ENCODE measurements around the gene EAF1. TPM values are rescaled to one million over a fixed set of nuclear protein-coding genes. Genes with fewer than 3 reads are reported as not detected.

EAF1 gene
- polyA plus RNA-seq, 1 donor from 2014 or later = 45.4 TPM

- no peak for TF ChIP-seq MXI1 (conservative IDR thresholded peaks at IDR 0.05; ENCODE audit: poor library complexity, severe bottlenecking)
- no peak for TF ChIP-seq CTCF (IDR thresholded peaks at IDR 0.05; ENCODE audit: poor library complexity, severe bottlenecking)
- TF ChIP-seq POLR2AphosphoS5 (IDR thresholded peaks at IDR 0.05) = no peak
- no peak for TF ChIP-seq EZH2 (IDR thresholded peaks at IDR 0.05; ENCODE audit: borderline replicate concordance, insufficient read depth, low read length, poor library complexity, severe bottlenecking)
- no peak for TF ChIP-seq RAD21 (conservative IDR thresholded peaks at IDR 0.05)
- no peak for TF ChIP-seq EP300 (conservative IDR thresholded peaks at IDR 0.05; ENCODE audit: poor library complexity, severe bottlenecking)
- TF ChIP-seq TAF1 (IDR thresholded peaks at IDR 0.05; ENCODE audit: low read depth) = no peak
- no peak for TF ChIP-seq SMC3 (conservative IDR thresholded peaks at IDR 0.05; ENCODE audit: poor library complexity)
- no peak for TF ChIP-seq REST (IDR thresholded peaks at IDR 0.05; ENCODE audit: borderline replicate concordance)
- Histone ChIP-seq H3K36me3 (ENCODE audit: insufficient read depth, low read length) (no peaks in the 10 kb centered on the region), H3K4me3 (ENCODE audit: low read length) (no peak overlapping the region), H3K27ac (ENCODE audit: low read length) (no peak overlapping the region), H3K27me3 (ENCODE audit: insufficient read depth, low read depth, low read length) (no peaks in the 10 kb centered on the region), H3K4me2 (ENCODE audit: low read length) (no peak overlapping the region), H3K9me2 (ENCODE audit: insufficient read depth, low read length) (no peaks in the 10 kb centered on the region), H3K79me2 (replicated peaks; ENCODE audit: insufficient read depth, low read length) (no peaks in the 10 kb centered on the region), H3F3A (ENCODE audit: insufficient read depth, low read length, poor library complexity, severe bottlenecking) (no peaks in the 10 kb centered on the region), H3K9ac (ENCODE audit: low read length) (no peak overlapping the region), H2AFZ (ENCODE audit: low read depth, low read length) (no peak overlapping the region), H3K9me3 (ENCODE audit: low read length) (no peaks in the 10 kb centered on the region), H4K20me1 (ENCODE audit: insufficient read depth) (no peaks in the 10 kb centered on the region)
These were observed 33.6 kb downstream of the EAF1 start for GRCh38 chr3:15460891-15461531.

- H3K9me2 ChIP-seq (ENCODE audit: insufficient read depth, low read length) = no peaks in the 10 kb centered on the region
- H3K4me2 ChIP-seq (ENCODE audit: low read length) = no peak overlapping the region
- no peaks in the 10 kb centered on the region for H3K9me3 ChIP-seq (ENCODE audit: low read length)
- no peak overlapping the region for H3K27ac ChIP-seq (ENCODE audit: low read length)
- H3K79me2 ChIP-seq (replicated peaks; ENCODE audit: insufficient read depth, low read length) = no peaks in the 10 kb centered on the region
- no peak overlapping the region for H2AFZ ChIP-seq (ENCODE audit: low read depth, low read length)
- H3K9ac ChIP-seq (ENCODE audit: low read length) = no peak overlapping the region
- H3F3A ChIP-seq (ENCODE audit: insufficient read depth, low read length, poor library complexity, severe bottlenecking) = no peaks in the 10 kb centered on the region
- no peaks in the 10 kb centered on the region for H3K36me3 ChIP-seq (ENCODE audit: insufficient read depth, low read length)
- H3K4me3 ChIP-seq (ENCODE audit: low read length) = no peak overlapping the region
- H3K27me3 ChIP-seq (ENCODE audit: insufficient read depth, low read depth, low read length) = no peaks in the 10 kb centered on the region
- TF ChIP-seq RAD21 (conservative IDR thresholded peaks at IDR 0.05) (no peak), SMC3 (conservative IDR thresholded peaks at IDR 0.05; ENCODE audit: poor library complexity) (no peak), REST (IDR thresholded peaks at IDR 0.05; ENCODE audit: borderline replicate concordance) (no peak), MXI1 (conservative IDR thresholded peaks at IDR 0.05; ENCODE audit: poor library complexity, severe bottlenecking) (no peak), CTCF (IDR thresholded peaks at IDR 0.05; ENCODE audit: poor library complexity, severe bottlenecking) (no peak)
- no peaks in the 10 kb centered on the region for H4K20me1 ChIP-seq (ENCODE audit: insufficient read depth)
These were observed 35.1 kb downstream of the EAF1 start for GRCh38 chr3:15462451-15462850.
